Activated T-helper 2 cell treated with anti-CD3 and anti-CD28 coated beads, Interferon-gamma antibody, Interleukin-2, Interleukin-4, amounts not matched to agents 10 μg/mL and 5 μg/mL and 100 μg/mL, durations not matched to agents 14 hours and 24 hours and 36 hours (primary cell): ENCODE results near the gene HYAL2. TPM values are rescaled to one million over a fixed set of nuclear protein-coding genes. Genes with fewer than 3 reads are reported as not detected.

Experiments used
- DNase-seq: peaks from one replicate; pipeline ENCODE4 v3.0.0; 2021; ENCODE audit warnings: low spot score
- H3K27ac Mint-ChIP-seq: one replicate; pipeline ENCODE4 v1.8.0; 2021; ENCODE audit warnings: mixed read lengths
- H3K27me3 Mint-ChIP-seq: one replicate; pipeline ENCODE4 v1.8.0; 2021; ENCODE audit warnings: low read depth, mixed read lengths
- H3K36me3 Mint-ChIP-seq: one replicate; pipeline ENCODE4 v1.8.0; 2021; ENCODE audit warnings: low read depth, mixed read lengths
- H3K4me1 Mint-ChIP-seq: one replicate; pipeline ENCODE4 v1.8.0; 2021; ENCODE audit warnings: low read depth, mixed read lengths
- H3K4me3 Mint-ChIP-seq: one replicate; pipeline ENCODE4 v1.8.0; 2021; ENCODE audit warnings: low read depth, mild to moderate bottlenecking, moderate library complexity, mixed read lengths
- H3K9me3 Mint-ChIP-seq: one replicate; pipeline ENCODE4 v1.8.0; 2021; ENCODE audit warnings: mixed read lengths
- intact Hi-C: fragments of 100-400 bp; cut with micrococcal nuclease; formaldehyde crosslinking; loops from one replicate; pipeline ENCODE4 v1.15.1; 2023
- total RNA-seq: library from RNA; stranded (reverse); gene quantifications from 2 replicates; pipeline ENCODE4 v1.2.3, GENCODE V29; 2022

The HYAL2 gene
- total RNA-seq, 1 donor from 2014 or later: 15.2 TPM

GRCh38 chr3:50356553-50356952 is 34.0 kb upstream of the HYAL2 start:
- Mint-ChIP-seq H3K27me3 (no peaks in the 10 kb centered on the region), H3K4me3 (peak overlapping the region; percentile 98), H3K27ac (no peak overlapping the region), H3K4me1 (peaks cover 33% of the 10 kb centered on the region), H3K36me3 (peaks cover 31% of the 10 kb centered on the region), H3K9me3 (no peaks in the 10 kb centered on the region)
- no peak for DNase-seq
- intact Hi-C loops: loop anchor here (10.0 kb wide), 2 partner anchors 1028 to 1318 kb away; partner anchors contain the start of genes MANF and TEX264

GRCh38 chr3:50355829-50356552 is 33.4 kb upstream of the HYAL2 start:
- Mint-ChIP-seq H3K27me3 (no peaks in the 10 kb centered on the region), H3K36me3 (peaks cover 36% of the 10 kb centered on the region), H3K4me3 (peak overlapping the region; percentile 21), H3K27ac (no peak overlapping the region), H3K4me1 (peaks cover 39% of the 10 kb centered on the region), H3K9me3 (no peaks in the 10 kb centered on the region)
- intact Hi-C loops: loop anchor here (10.0 kb wide), 2 partner anchors 1029 to 1319 kb away; partner anchors contain the start of genes MANF and TEX264
- no peak for DNase-seq

GRCh38 chr3:50354850-50355249 is 32.3 kb upstream of the HYAL2 start:
- Mint-ChIP-seq H3K36me3 (peaks cover 44% of the 10 kb centered on the region), H3K27ac (no peak overlapping the region), H3K4me3 (no peak overlapping the region), H3K4me1 (peaks cover 42% of the 10 kb centered on the region), H3K9me3 (no peaks in the 10 kb centered on the region), H3K27me3 (no peaks in the 10 kb centered on the region)
- intact Hi-C loops: loop anchor here (5.0 to 10.0 kb wide), 4 partner anchors 212 to 1320 kb away; partner anchors contain the start of genes C3orf18, HEMK1, MANF and MAPKAPK3
- no peak for DNase-seq

GRCh38 chr3:50354186-50354764 is 31.7 kb upstream of the HYAL2 start:
- H3K9me3 Mint-ChIP-seq: no peaks in the 10 kb centered on the region
- H3K27ac Mint-ChIP-seq: no peak overlapping the region
- H3K36me3 Mint-ChIP-seq: peaks cover 45% of the 10 kb centered on the region
- no peak for DNase-seq
- intact Hi-C loops: loop anchor here (5.0 to 10.0 kb wide), 4 partner anchors 213 to 1321 kb away; partner anchors contain the start of genes C3orf18, HEMK1, MANF and MAPKAPK3
- no peak overlapping the region for H3K4me3 Mint-ChIP-seq
- peaks cover 42% of the 10 kb centered on the region for H3K4me1 Mint-ChIP-seq
- no peaks in the 10 kb centered on the region for H3K27me3 Mint-ChIP-seq

GRCh38 chr3:50353245-50354004 is 30.9 kb upstream of the HYAL2 start:
- H3K36me3 Mint-ChIP-seq: peaks cover 54% of the 10 kb centered on the region
- no peaks in the 10 kb centered on the region for H3K27me3 Mint-ChIP-seq
- no peak for DNase-seq
- no peak overlapping the region for H3K4me3 Mint-ChIP-seq
- H3K4me1 Mint-ChIP-seq: peaks cover 44% of the 10 kb centered on the region
- no peaks in the 10 kb centered on the region for H3K9me3 Mint-ChIP-seq
- intact Hi-C loops: loop anchor here (5.0 to 10.0 kb wide), 4 partner anchors 214 to 1321 kb away; partner anchors contain the start of genes C3orf18, HEMK1, MANF and MAPKAPK3
- H3K27ac Mint-ChIP-seq: no peak overlapping the region

GRCh38 chr3:50352781-50353180 is 30.2 kb upstream of the HYAL2 start:
- H3K27me3 Mint-ChIP-seq: no peaks in the 10 kb centered on the region
- peaks cover 41% of the 10 kb centered on the region for H3K4me1 Mint-ChIP-seq
- intact Hi-C loops: loop anchor here (5.0 to 10.0 kb wide), 4 partner anchors 215 to 1322 kb away; partner anchors contain the start of genes C3orf18, HEMK1, MANF and MAPKAPK3
- no peak overlapping the region for H3K27ac Mint-ChIP-seq
- H3K4me3 Mint-ChIP-seq: no peak overlapping the region
- H3K9me3 Mint-ChIP-seq: no peaks in the 10 kb centered on the region
- peaks cover 55% of the 10 kb centered on the region for H3K36me3 Mint-ChIP-seq
- DNase-seq: no peak

GRCh38 chr3:50351323-50351697 is 28.8 kb upstream of the HYAL2 start:
- H3K4me3 Mint-ChIP-seq: peak overlapping the region; percentile 91
- H3K27me3 Mint-ChIP-seq: no peaks in the 10 kb centered on the region
- H3K36me3 Mint-ChIP-seq: peaks cover 51% of the 10 kb centered on the region
- H3K27ac Mint-ChIP-seq: peak overlapping the region; percentile 96
- intact Hi-C loops: loop anchor here (1.0 to 10.0 kb wide), 7 partner anchors 8 to 1323 kb away; partner anchors contain the start of genes C3orf18, HEMK1, HYAL3 and MANF
- H3K4me1 Mint-ChIP-seq: peaks cover 34% of the 10 kb centered on the region
- DNase-seq: no peak
- H3K9me3 Mint-ChIP-seq: no peaks in the 10 kb centered on the region

- H3K27ac Mint-ChIP-seq: peak within 1 kb of the TSS; percentile 96
- intact Hi-C loops: loop anchor here (1.0 to 10.0 kb wide), 8 partner anchors 9 to 1324 kb away; partner anchors contain the start of genes C3orf18, HEMK1, HYAL3 and MANF
Observed at GRCh38 chr3:50350527-50351322, 28.2 kb upstream of the HYAL2 start, which contains the start of the genes CYB561D2 and NPRL2. Gene CYB561D2 (plus strand): TSS chr3:50350862. CDS start chr3:50351434, 572 bp downstream. Gene NPRL2 (minus strand): TSS chr3:50350775. CDS start chr3:50350652, 123 bp downstream.

GRCh38 chr3:50350213-50350526 is 27.6 kb upstream of the HYAL2 start:
- DNase-seq: no peak
- intact Hi-C loops: loop anchor here (1.0 to 10.0 kb wide), 7 partner anchors 12 to 1325 kb away; partner anchors contain the start of genes C3orf18, HEMK1, HYAL3 and MANF
- peaks cover 50% of the 10 kb centered on the region for H3K36me3 Mint-ChIP-seq

More at GRCh38 chr3:50350527-50351322, 28.2 kb upstream of the HYAL2 start, which contains the start of the genes CYB561D2 and NPRL2:
- no peaks in the 10 kb centered on the region for H3K9me3 Mint-ChIP-seq
- H3K4me1 Mint-ChIP-seq: peaks cover 36% of the 10 kb centered on the region
- no peaks in the 10 kb centered on the region for H3K27me3 Mint-ChIP-seq
- peak; percentile 99 for DNase-seq
- peaks cover 50% of the 10 kb centered on the region for H3K36me3 Mint-ChIP-seq
- H3K4me3 Mint-ChIP-seq: peak within 1 kb of the TSS; percentile 91

GRCh38 chr3:50347187-50347813 is 24.8 kb upstream of the HYAL2 start:
- Mint-ChIP-seq H3K4me1 (peaks cover 35% of the 10 kb centered on the region), H3K36me3 (peaks cover 36% of the 10 kb centered on the region), H3K27me3 (no peaks in the 10 kb centered on the region), H3K27ac (no peak overlapping the region), H3K4me3 (no peak overlapping the region), H3K9me3 (no peaks in the 10 kb centered on the region)
- peak; percentile 76 for DNase-seq
- intact Hi-C loops: loop anchor here (2.0 kb wide), 1 partner anchor 194 kb away; no protein-coding TSS in a partner anchor

More at GRCh38 chr3:50350213-50350526, 27.6 kb upstream of the HYAL2 start:
- H3K27me3 Mint-ChIP-seq: no peaks in the 10 kb centered on the region
- H3K27ac Mint-ChIP-seq: peak overlapping the region; percentile 96
- no peaks in the 10 kb centered on the region for H3K9me3 Mint-ChIP-seq
- H3K4me1 Mint-ChIP-seq: peaks cover 36% of the 10 kb centered on the region
- peak overlapping the region; percentile 91 for H3K4me3 Mint-ChIP-seq

GRCh38 chr3:50345586-50346234 is 23.2 kb upstream of the HYAL2 start, which contains the start of gene ZMYND10:
Gene ZMYND10 (minus strand): TSS chr3:50345732. CDS start chr3:50345579, 153 bp downstream.
- no peaks in the 10 kb centered on the region for H3K27me3 Mint-ChIP-seq
- peaks cover 30% of the 10 kb centered on the region for H3K4me1 Mint-ChIP-seq
- peaks cover 29% of the 10 kb centered on the region for H3K36me3 Mint-ChIP-seq
- no peaks in the 10 kb centered on the region for H3K9me3 Mint-ChIP-seq
- H3K4me3 Mint-ChIP-seq: peak within 1 kb of the TSS; percentile 76
- H3K27ac Mint-ChIP-seq: peak within 1 kb of the TSS; percentile 60
- DNase-seq: peak; percentile 79
- intact Hi-C loops: loop anchor here (2.0 kb wide), 1 partner anchor 195 kb away; no protein-coding TSS in a partner anchor
